Measurements from ENCODE around the gene OPA3. TPM values are rescaled to one million over a fixed set of nuclear protein-coding genes. Genes with fewer than 3 reads are reported as not detected.
A peak's percentile ranks its signal among the peaks of the same experiment; 100 is the strongest.

The OPA3 gene
- total and polyA plus RNA-seq, 4 donors: 3.9 to 11.0 (median 7.6) TPM

DNA sequence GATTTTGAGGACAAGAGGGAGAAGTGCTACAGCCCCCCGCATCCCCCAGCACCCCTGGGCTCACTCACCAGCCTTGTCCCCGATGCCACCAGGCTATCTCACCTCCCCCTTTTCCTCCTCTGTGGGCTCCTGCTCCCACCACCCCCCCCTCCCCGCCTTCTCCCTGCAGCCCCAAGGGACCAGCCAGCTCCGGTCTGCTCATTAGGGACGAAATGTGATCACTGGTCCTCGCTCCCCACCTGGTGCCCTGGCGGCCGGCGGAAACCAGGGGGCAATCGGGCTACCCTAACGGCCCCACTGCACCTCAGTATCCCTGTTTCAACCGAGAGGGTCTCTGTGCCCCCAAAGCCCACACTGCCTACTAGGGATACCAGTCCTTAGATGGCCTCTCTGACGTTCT, 14.7 kb upstream of the OPA3 start:
- Histone ChIP-seq H3K9me3 (ENCODE audit: control insufficient read depth, insufficient read depth, low read length) (no peaks in the 10 kb centered on the region), H3K36me3 (ENCODE audit: control insufficient read depth, insufficient read depth, low read length) (no peaks in the 10 kb centered on the region), H3K27me3 (ENCODE audit: control insufficient read depth, insufficient read depth, low read length) (peaks cover 81% of the 10 kb centered on the region), H3K27ac (ENCODE audit: low read depth, low read length) (no peak overlapping the region), H3K4me1 (ENCODE audit: control insufficient read depth, insufficient read depth, low read length) (peaks cover 15% of the 10 kb centered on the region), H3K4me3 (ENCODE audit: low read depth, low read length) (no peak overlapping the region)
- no peak for DNase-seq (ENCODE audit: low read depth in 4 of 6, low spot score in 6 of 6)
- 5% methylated on average over 11 of the region's 13 CpGs for WGBS (ENCODE audit: insufficient coverage)

- Histone ChIP-seq H3K36me3 (ENCODE audit: control insufficient read depth, insufficient read depth, low read length) (no peaks in the 10 kb centered on the region), H3K4me1 (ENCODE audit: control insufficient read depth, insufficient read depth, low read length) (peaks cover 15% of the 10 kb centered on the region), H3K27me3 (ENCODE audit: control insufficient read depth, insufficient read depth, low read length) (peaks cover 85% of the 10 kb centered on the region), H3K27ac (ENCODE audit: low read depth, low read length) (no peak overlapping the region), H3K9me3 (ENCODE audit: control insufficient read depth, insufficient read depth, low read length) (no peaks in the 10 kb centered on the region), H3K4me3 (ENCODE audit: low read depth, low read length) (no peak overlapping the region)
- 15% methylated on average over 16 of the region's 22 CpGs for WGBS (ENCODE audit: insufficient coverage)
- no peak for DNase-seq (ENCODE audit: low read depth in 4 of 6, low spot score in 6 of 6)
These were observed 13.8 kb upstream of the OPA3 start for GRCh38 chr19:45598267-45599001.

DNA sequence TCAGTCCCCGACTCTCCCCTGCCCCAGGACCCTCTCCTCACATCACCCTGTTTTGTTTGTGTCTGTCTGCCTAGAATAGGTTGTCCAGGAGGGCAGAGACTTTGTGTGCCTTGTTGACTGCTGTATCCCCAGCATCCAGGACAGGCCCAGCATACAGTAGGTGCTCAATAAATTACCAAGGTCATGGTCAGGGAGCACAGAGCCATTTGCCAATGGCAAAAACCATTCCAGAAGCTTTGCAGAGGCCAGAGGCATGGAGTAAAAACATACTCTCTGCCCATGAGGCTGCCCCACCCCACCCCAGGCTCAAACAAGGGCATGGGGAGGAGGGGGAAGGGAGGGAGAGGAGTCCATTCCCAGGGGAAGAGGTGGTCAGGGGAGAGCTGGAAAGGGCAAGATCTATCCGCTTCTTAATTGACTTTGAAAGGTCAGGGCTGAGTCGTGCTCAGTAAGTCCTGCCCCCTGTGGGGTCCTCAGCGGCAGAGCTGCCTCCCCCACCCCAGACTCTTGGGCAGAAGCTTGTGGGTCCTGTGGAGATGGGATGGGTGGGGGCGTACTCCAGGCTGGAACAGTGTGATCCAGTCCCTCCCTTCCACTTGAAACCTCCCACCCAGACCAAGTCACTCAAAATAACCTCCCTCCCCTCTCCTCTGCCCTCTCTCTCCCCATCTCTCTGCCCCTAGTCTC, 13.0 kb upstream of the OPA3 start:
- Histone ChIP-seq H3K9me3 (ENCODE audit: control insufficient read depth, insufficient read depth, low read length) (no peaks in the 10 kb centered on the region), H3K36me3 (ENCODE audit: control insufficient read depth, insufficient read depth, low read length) (no peaks in the 10 kb centered on the region), H3K27ac (ENCODE audit: low read depth, low read length) (no peak overlapping the region), H3K27me3 (ENCODE audit: control insufficient read depth, insufficient read depth, low read length) (peaks cover 76% of the 10 kb centered on the region), H3K4me1 (ENCODE audit: control insufficient read depth, insufficient read depth, low read length) (peaks cover 15% of the 10 kb centered on the region), H3K4me3 (ENCODE audit: low read depth, low read length) (no peak overlapping the region)
- no peak for DNase-seq (ENCODE audit: low read depth in 4 of 6, low spot score in 6 of 6)
- no CpG with 5 or more reads among the region's 5 CpGs for WGBS (ENCODE audit: insufficient coverage)

DNA sequence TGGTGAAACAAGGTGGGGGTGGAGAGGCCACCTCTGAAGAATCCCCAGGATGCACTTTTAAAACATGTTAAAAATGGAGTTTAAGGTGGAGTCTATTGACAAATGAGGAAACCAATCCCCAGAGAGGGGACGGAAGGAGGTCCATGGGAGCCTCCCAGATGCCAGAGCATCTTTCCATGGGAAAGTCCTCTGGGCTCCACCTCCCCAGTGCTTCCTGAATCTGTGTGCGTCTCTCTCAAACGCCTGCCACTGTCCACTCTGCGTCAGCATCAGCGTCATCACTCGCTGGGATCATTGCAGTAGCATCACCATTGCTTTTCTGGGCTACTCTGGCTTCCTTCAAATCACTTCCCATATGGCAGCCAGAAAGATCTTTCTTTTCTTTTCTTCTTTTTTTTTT, 11.2 kb upstream of the OPA3 start:
- Histone ChIP-seq H3K4me1 (ENCODE audit: control insufficient read depth, insufficient read depth, low read length) (peaks cover 15% of the 10 kb centered on the region), H3K27ac (ENCODE audit: low read depth, low read length) (no peak overlapping the region), H3K36me3 (ENCODE audit: control insufficient read depth, insufficient read depth, low read length) (no peaks in the 10 kb centered on the region), H3K9me3 (ENCODE audit: control insufficient read depth, insufficient read depth, low read length) (no peaks in the 10 kb centered on the region), H3K27me3 (ENCODE audit: control insufficient read depth, insufficient read depth, low read length) (peaks cover 74% of the 10 kb centered on the region), H3K4me3 (ENCODE audit: low read depth, low read length) (no peak overlapping the region)
- no peak for DNase-seq (ENCODE audit: low read depth in 4 of 6, low spot score in 6 of 6)
- 59% methylated on average over 6 of the region's 6 CpGs for WGBS (ENCODE audit: insufficient coverage)

- Histone ChIP-seq H3K36me3 (ENCODE audit: control insufficient read depth, insufficient read depth, low read length) (no peaks in the 10 kb centered on the region), H3K4me1 (ENCODE audit: control insufficient read depth, insufficient read depth, low read length) (peaks cover 8% of the 10 kb centered on the region), H3K27ac (ENCODE audit: low read depth, low read length) (no peak overlapping the region), H3K4me3 (ENCODE audit: low read depth, low read length) (no peak overlapping the region), H3K27me3 (ENCODE audit: control insufficient read depth, insufficient read depth, low read length) (peaks cover 60% of the 10 kb centered on the region), H3K9me3 (ENCODE audit: control insufficient read depth, insufficient read depth, low read length) (no peaks in the 10 kb centered on the region)
- no peak for DNase-seq (ENCODE audit: low read depth in 4 of 6, low spot score in 6 of 6)
- WGBS (ENCODE audit: insufficient coverage): no CpG with 5 or more reads among the region's 1 CpG
These were observed 8.9 kb upstream of the OPA3 start for GRCh38 chr19:45593520-45593919.

DNA sequence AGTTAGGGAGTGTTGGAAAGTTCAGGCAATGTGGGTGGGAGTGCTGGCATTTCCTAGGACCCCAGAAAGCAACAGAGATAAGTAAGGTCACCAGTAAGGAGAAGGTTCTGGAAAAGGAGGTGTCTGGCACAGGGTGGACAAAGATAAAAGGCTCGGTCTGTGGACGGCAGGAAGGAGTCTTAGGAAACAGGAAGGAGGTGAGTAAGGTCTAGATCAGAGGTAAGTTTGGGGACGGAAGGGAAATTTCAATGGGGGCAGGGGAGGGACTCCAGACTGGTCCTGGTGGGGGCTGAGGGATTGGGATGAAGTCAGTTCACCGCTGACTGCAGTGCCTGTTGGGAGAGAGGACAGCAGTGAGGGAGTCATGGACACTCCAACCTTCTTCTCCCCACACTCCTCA, 7.8 kb upstream of the OPA3 start:
- Histone ChIP-seq H3K27ac (ENCODE audit: low read depth, low read length) (no peak overlapping the region), H3K36me3 (ENCODE audit: control insufficient read depth, insufficient read depth, low read length) (no peaks in the 10 kb centered on the region), H3K4me1 (ENCODE audit: control insufficient read depth, insufficient read depth, low read length) (no peaks in the 10 kb centered on the region), H3K4me3 (ENCODE audit: low read depth, low read length) (no peak overlapping the region), H3K27me3 (ENCODE audit: control insufficient read depth, insufficient read depth, low read length) (peaks cover 48% of the 10 kb centered on the region), H3K9me3 (ENCODE audit: control insufficient read depth, insufficient read depth, low read length) (no peaks in the 10 kb centered on the region)
- WGBS (ENCODE audit: insufficient coverage): 61% methylated on average over 3 of the region's 4 CpGs
- no peak for DNase-seq (ENCODE audit: low read depth in 4 of 6, low spot score in 6 of 6)

DNA sequence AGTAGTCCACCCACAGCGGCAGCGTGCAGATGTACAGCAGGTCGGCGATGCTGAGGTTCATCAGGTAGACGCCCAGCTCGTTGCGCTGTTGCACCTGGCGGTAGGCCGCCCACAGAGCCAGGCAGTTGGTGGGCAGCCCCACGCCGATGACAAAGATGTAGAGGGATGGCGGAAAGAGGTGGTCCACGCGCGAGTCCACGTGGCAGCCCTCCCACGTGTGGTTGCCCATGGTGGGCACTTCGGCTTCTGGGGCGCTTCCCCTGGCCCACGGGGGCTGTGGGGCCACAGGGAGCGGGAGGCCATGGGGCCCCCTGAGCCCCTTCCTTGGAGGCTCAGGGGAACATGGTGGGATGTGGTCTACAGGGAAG, 7.0 kb upstream of the OPA3 start:
- peaks cover 42% of the 10 kb centered on the region for H3K27me3 ChIP-seq (ENCODE audit: control insufficient read depth, insufficient read depth, low read length)
- H3K4me1 ChIP-seq (ENCODE audit: control insufficient read depth, insufficient read depth, low read length): no peaks in the 10 kb centered on the region
- H3K27ac ChIP-seq (ENCODE audit: low read depth, low read length): no peak overlapping the region
- 95% methylated on average over 21 of the region's 21 CpGs for WGBS (ENCODE audit: insufficient coverage)
- H3K9me3 ChIP-seq (ENCODE audit: control insufficient read depth, insufficient read depth, low read length): no peaks in the 10 kb centered on the region
- DNase-seq (ENCODE audit: low read depth in 4 of 6, low spot score in 6 of 6): no peak
- H3K4me3 ChIP-seq (ENCODE audit: low read depth, low read length): no peak overlapping the region
- no peaks in the 10 kb centered on the region for H3K36me3 ChIP-seq (ENCODE audit: control insufficient read depth, insufficient read depth, low read length)

- H3K4me3 ChIP-seq (ENCODE audit: low read depth, low read length): no peak overlapping the region
- 45% methylated on average over 48 of the region's 48 CpGs for WGBS (ENCODE audit: insufficient coverage)
- no peaks in the 10 kb centered on the region for H3K36me3 ChIP-seq (ENCODE audit: control insufficient read depth, insufficient read depth, low read length)
- H3K9me3 ChIP-seq (ENCODE audit: control insufficient read depth, insufficient read depth, low read length): no peaks in the 10 kb centered on the region
- peak in 1 of 6 donors; percentile 8 for DNase-seq (ENCODE audit: low read depth in 4 of 6, low spot score in 6 of 6)
- H3K27me3 ChIP-seq (ENCODE audit: control insufficient read depth, insufficient read depth, low read length): peaks cover 37% of the 10 kb centered on the region
- no peaks in the 10 kb centered on the region for H3K4me1 ChIP-seq (ENCODE audit: control insufficient read depth, insufficient read depth, low read length)
- H3K27ac ChIP-seq (ENCODE audit: low read depth, low read length): no peak overlapping the region
These were observed 6.5 kb upstream of the OPA3 start for GRCh38 chr19:45591004-45591637.

DNA sequence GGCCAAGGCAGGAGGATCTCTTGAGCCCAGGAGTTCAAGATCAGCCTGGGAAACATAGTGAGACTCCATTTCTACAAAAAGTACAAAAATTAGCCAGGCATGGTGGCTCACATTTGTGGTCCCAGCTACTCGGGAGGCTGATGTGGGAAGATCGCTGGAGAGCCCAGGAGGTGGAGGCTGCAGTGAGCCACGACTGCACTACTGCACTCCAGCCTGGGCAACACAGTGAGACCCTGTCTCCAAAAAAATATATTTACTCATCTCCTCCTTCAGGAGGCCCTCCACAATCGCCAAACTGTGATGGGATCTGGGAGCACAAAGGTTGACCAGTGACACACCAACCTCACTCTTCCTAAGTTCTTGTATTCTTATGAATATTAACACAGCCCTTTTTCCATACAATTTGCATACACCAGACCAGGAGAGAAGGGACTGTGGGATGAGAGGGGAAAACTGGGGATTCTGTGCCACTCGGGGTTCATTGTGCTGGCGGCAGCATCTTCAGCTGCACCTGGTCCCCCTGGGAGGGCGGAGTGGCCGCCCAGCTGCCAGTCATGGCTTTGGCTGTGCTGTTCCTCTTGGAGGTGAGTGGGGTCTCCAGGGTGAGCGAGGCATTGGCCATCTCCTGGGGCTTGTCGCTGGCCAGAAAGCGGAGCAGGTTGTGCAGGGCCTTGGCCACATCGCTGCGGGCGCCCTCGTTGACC, 5.8 kb upstream of the OPA3 start:
- peaks cover 1% of the 10 kb centered on the region for H3K4me1 ChIP-seq (ENCODE audit: control insufficient read depth, insufficient read depth, low read length)
- no peak for DNase-seq (ENCODE audit: low read depth in 4 of 6, low spot score in 6 of 6)
- WGBS (ENCODE audit: insufficient coverage): 46% methylated on average over 15 of the region's 15 CpGs
- no peak overlapping the region for H3K27ac ChIP-seq (ENCODE audit: low read depth, low read length)
- H3K4me3 ChIP-seq (ENCODE audit: low read depth, low read length): no peak overlapping the region
- no peaks in the 10 kb centered on the region for H3K36me3 ChIP-seq (ENCODE audit: control insufficient read depth, insufficient read depth, low read length)
- H3K27me3 ChIP-seq (ENCODE audit: control insufficient read depth, insufficient read depth, low read length): peaks cover 31% of the 10 kb centered on the region
- no peaks in the 10 kb centered on the region for H3K9me3 ChIP-seq (ENCODE audit: control insufficient read depth, insufficient read depth, low read length)

Data from spinal cord (tissue), 10 donors.